K562 (cell line): ENCODE data around the gene TMEM167B. TPM values are rescaled to one million over a fixed set of nuclear protein-coding genes. Genes with fewer than 3 reads are reported as not detected.

ENCODE experiments used
- ATF7 ChIP-seq: fragments of 450-650 bp; IDR thresholded peaks from 2 replicates; pipeline ENCODE4 v1.7.1; 2014; ENCODE audit warnings: mild to moderate bottlenecking, moderate library complexity
- CBFA2T2 ChIP-seq: fragments of 450-650 bp; conservative IDR thresholded peaks from 2 replicates; pipeline ENCODE4 v1.6.1; 2017; ENCODE audit warnings: mild to moderate bottlenecking
- CREM ChIP-seq: IDR thresholded peaks from 2 replicates; pipeline ENCODE4 v1.6.1; 2014; ENCODE audit warnings: antibody characterized with exemption, low read depth
- FOXP4 ChIP-seq: sonication (generic); formaldehyde crosslinking; IDR thresholded peaks from 2 replicates; pipeline ENCODE4 v1.8.0; 2022; ENCODE audit warnings: mild to moderate bottlenecking, missing genetic modification reagents, borderline replicate concordance
- HNRNPUL1 ChIP-seq: fragments of 200-400 bp; formaldehyde crosslinking; IDR thresholded peaks from 2 replicates; pipeline ENCODE4 v1.6.1; 2017; ENCODE audit warnings: low read length
- MCM5 ChIP-seq: fragments of 450-650 bp; IDR thresholded peaks from 2 replicates; pipeline ENCODE4 v1.6.1; 2016; ENCODE audit warnings: low read depth
- MCM7 ChIP-seq, 2 experiments: fragments of 450-650 bp; IDR thresholded peaks; 2 replicates each; pipeline ENCODE4 v1.6.1; 2016 to 2018
- PYGO2 ChIP-seq: fragments of 450-650 bp; IDR thresholded peaks from 2 replicates; pipeline ENCODE4 v1.6.1; 2016; ENCODE audit warnings: mild to moderate bottlenecking, missing genetic modification characterization, moderate library complexity, missing compliant biosample characterization
- RREB1 ChIP-seq: fragments of 250-450 bp; sonication (Bioruptor Pico); IDR thresholded peaks from 2 replicates; pipeline ENCODE4 v1.4.0; 2020
- TRIM28 ChIP-seq: fragments of 450-650 bp; IDR thresholded peaks from 2 replicates; pipeline ENCODE4 v1.6.1; 2017
- XRCC5 ChIP-seq: fragments of 200-400 bp; formaldehyde crosslinking; IDR thresholded peaks from 2 replicates; pipeline ENCODE4 v1.6.1; 2017; ENCODE audit warnings: low read depth, mild to moderate bottlenecking, low read length
- YY1 ChIP-seq, 3 experiments: IDR thresholded peaks; 2 replicates each; pipeline ENCODE4 v1.6.1; 2011; ENCODE audit warnings: low read length in 2 of 3, mild to moderate bottlenecking in 2 of 3, moderate library complexity in 2 of 3, borderline replicate concordance in 1 of 3, control low read depth in 1 of 3, low read depth in 1 of 3; ENCODE audit not compliant: insufficient read depth in 3 of 3, insufficient replicate concordance in 2 of 3, control insufficient read depth in 1 of 3, insufficient read length in 1 of 3; ENCODE audit errors: extremely low read depth in 1 of 3
- ZBTB11 ChIP-seq, 3 experiments: fragments of 200-800 bp in 1 of 3; fragments of 250-450 bp in 1 of 3; fragments of 450-650 bp in 1 of 3; sonication (Bioruptor Pico) in 1 of 3; sonication (Bioruptor generic) in 1 of 3; formaldehyde crosslinking in 1 of 3; IDR thresholded peaks; 2 replicates each; pipeline versions ENCODE4 v1.6.1 to v1.8.0; 2016 to 2022; ENCODE audit warnings: mild to moderate bottlenecking in 2 of 3, missing genetic modification characterization in 2 of 3, missing compliant biosample characterization in 1 of 3, moderate library complexity in 1 of 3
- ZNF398 ChIP-seq: fragments of 250-450 bp; sonication (Bioruptor Pico); IDR thresholded peaks from 2 replicates; pipeline ENCODE4 v1.8.0; 2021; ENCODE audit warnings: moderate library complexity, mild to moderate bottlenecking, inconsistent platforms
- ZNF780A ChIP-seq: fragments of 250-450 bp; sonication (Bioruptor Pico); IDR thresholded peaks from 2 replicates; pipeline ENCODE4 v1.5.0; 2021; ENCODE audit warnings: mild to moderate bottlenecking
- polyA plus RNA-seq, 8 experiments: library from polyadenylated mRNA; depleted of rRNA in 4 of 8; stranded (reverse) in 5 of 8; unstranded in 3 of 8; fragments of >200 nt; fragmentation: Nextera tagmentation in 2 of 8; fragmentation: Illumina TruSeq in 1 of 8; extraction: Ambion mirVana in 2 of 8; extraction: Trizol in 1 of 8; gene quantifications; 2 replicates each; pipeline versions ENCODE4 v1.2.1 to v1.2.3, GENCODE V29; 2011 to 2014; ENCODE audit warnings: inconsistent platforms in 1 of 8, missing spikeins in 1 of 8
- total RNA-seq, 7 experiments: library from RNA; depleted of rRNA in 6 of 7; stranded (reverse); fragments of >200 nt in 6 of 7; fragmentation: Illumina TruSeq in 2 of 7; extraction: Trizol in 2 of 7; gene quantifications; 2 replicates each; pipeline versions ENCODE4 v1.2.1 to v1.2.3, GENCODE V29; 2011 to 2021; ENCODE audit warnings: low replicate concordance in 1 of 7

Gene TMEM167B
- total and polyA plus RNA-seq, 9 of the 15 experiments (the other 6 are each of a cell fraction or from before 2014, with no cell fraction given): 17.2 to 36.4 (median 32.2) TPM

GRCh38 chr1:109140392-109140791 is 49.8 kb downstream of the TMEM167B start (continued):
- no peak for TF ChIP-seq RREB1 (CRISPR knock-in tag)
- TF ChIP-seq YY1 (IDR thresholded peaks at IDR 0.05; ENCODE audit: borderline replicate concordance in 1 of 3, control insufficient read depth in 1 of 3, extremely low read depth in 1 of 3, insufficient read depth in 3 of 3, insufficient read length in 1 of 3, insufficient replicate concordance in 2 of 3, low read depth in 1 of 3, low read length in 2 of 3): peak in 1 of 3 experiments; percentile 23
- TF ChIP-seq ATF7: no peak
- TF ChIP-seq FOXP4 (CRISPR knock-in tag): no peak
- TF ChIP-seq CREM: no peak
- no peak for TF ChIP-seq TRIM28
- TF ChIP-seq ZNF398: no peak
- TF ChIP-seq MCM7 (IDR thresholded peaks at IDR 0.05): no peak
- no peak for TF ChIP-seq HNRNPUL1
- no peak for TF ChIP-seq ZNF780A (CRISPR knock-in tag)
- TF ChIP-seq PYGO2 (tag): no peak
- peak; percentile 79 for TF ChIP-seq CBFA2T2
- no peak for TF ChIP-seq ZBTB11 (CRISPR knock-in tag; IDR thresholded peaks at IDR 0.05)
- TF ChIP-seq MCM5: no peak
- no peak for TF ChIP-seq XRCC5
